HFF-Myc (cell line): Measurements from ENCODE around the gene PIEZO2.

Source experiments
- DNase-seq: peaks from one replicate; pipeline ENCODE4 v3.0.0-alpha.2; 2011; ENCODE audit warnings: low read depth; ENCODE audit errors: extremely low read depth
- H3K4me3 ChIP-seq: replicated peaks from 2 replicates; pipeline ENCODE4 v1.5.1; 2011; ENCODE audit warnings: low read depth, mild to moderate bottlenecking, control low read depth, low read length
- CTCF ChIP-seq: IDR thresholded peaks from 2 replicates; pipeline ENCODE4 v1.5.1; 2012; ENCODE audit warnings: mild to moderate bottlenecking, low read depth, low read length, control low read depth; ENCODE audit errors: missing control alignments

Gene PIEZO2

GRCh38 chr18:11024928-11025669, 124.3 kb downstream of the PIEZO2 start:
- no peak for DNase-seq
- H3K4me3 ChIP-seq: no peak overlapping the region
- no peak for TF ChIP-seq CTCF

- no peak overlapping the region for H3K4me3 ChIP-seq
- no peak for TF ChIP-seq CTCF
- DNase-seq: no peak
These were observed 127.9 kb downstream of the PIEZO2 start for GRCh38 chr18:11021477-11021876.

GRCh38 chr18:11020877-11021414, 128.4 kb downstream of the PIEZO2 start:
- H3K4me3 ChIP-seq: no peak overlapping the region
- DNase-seq: no peak
- no peak for TF ChIP-seq CTCF

GRCh38 chr18:11020161-11020853, 129.1 kb downstream of the PIEZO2 start:
- DNase-seq: no peak
- no peak overlapping the region for H3K4me3 ChIP-seq
- TF ChIP-seq CTCF: no peak

DNA sequence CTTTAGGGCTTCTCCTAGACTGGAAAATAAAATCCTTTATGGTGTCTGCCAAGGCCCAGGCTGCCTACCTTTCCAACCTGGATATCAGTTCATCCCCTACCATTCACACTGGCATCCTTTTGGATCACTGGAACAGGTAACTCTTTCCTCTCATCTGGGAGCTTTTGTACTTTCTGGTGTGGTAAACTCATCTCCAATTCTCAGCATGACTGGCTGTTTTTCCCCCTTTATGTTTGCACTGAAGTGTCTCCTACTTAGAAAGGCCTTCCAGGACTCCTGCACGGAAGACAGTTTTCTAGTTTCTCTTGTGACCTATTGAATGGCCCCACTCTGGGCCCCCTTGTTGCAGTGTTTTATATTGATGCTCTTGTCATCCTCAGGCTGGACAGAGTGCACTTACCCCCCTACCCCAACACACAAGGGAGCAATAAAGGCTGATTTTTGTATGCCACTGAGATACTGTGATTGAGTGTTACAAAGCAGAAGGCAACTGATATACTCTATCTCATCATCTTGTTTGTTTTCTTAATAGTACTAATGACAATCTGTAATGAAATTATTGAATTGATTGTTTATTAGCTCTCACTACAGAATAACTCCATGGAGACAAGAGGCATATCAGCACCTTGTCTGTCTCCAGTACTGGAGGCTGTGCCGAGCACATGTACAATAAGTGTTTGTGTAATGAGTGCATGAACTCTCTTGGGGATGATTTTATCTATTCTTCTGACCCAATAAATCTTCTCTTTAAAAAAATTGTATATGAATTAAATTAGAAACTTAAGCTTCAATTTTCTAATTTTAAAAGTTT, 129.9 kb downstream of the PIEZO2 start:
- H3K4me3 ChIP-seq: no peak overlapping the region
- DNase-seq: no peak
- TF ChIP-seq CTCF: no peak

DNA sequence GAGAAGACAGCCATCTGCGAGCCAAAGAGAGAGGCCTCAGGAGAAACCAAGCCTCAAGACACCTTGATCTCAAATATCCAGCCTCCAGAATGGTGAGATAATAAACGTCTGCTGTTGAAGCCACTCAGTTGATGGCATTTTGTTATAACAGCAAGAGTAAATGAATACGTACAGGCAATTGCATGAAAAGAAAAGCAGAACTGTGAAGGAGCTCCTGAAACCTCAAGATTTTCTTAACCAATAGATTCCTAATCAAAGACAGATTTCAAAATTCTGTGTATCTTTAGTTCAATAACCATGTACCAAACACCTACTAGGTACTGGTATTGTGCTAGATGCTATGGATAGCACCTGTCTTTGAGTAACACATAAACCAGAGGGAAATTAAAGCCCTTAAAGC, 139.5 kb downstream of the PIEZO2 start:
- TF ChIP-seq CTCF: no peak
- H3K4me3 ChIP-seq: no peak overlapping the region
- DNase-seq: no peak
